Brain pericyte (primary cell): Measurements from ENCODE around the gene ATG4C.
"Not testable (repeated sequence)": the region's sequence is repeated elsewhere in the genome, so short reads cannot be mapped to it uniquely, and the experiment has no call there.

Experiments
- DNase-seq: peaks from one replicate; pipeline ENCODE4 v3.0.0-alpha.2; 2012; ENCODE audit warnings: low read depth, low spot score

Gene ATG4C

GRCh38 chr1:62783736-62784508, at the start of gene ATG4C:
TSS of gene ATG4C (plus strand) at chr1:62784132. CDS start at chr1:62803787, 19,655 bp downstream.
- DNase-seq: peak; percentile 95

- DNase-seq: no peak
Measured at GRCh38 chr1:62735491-62736171, 48.3 kb upstream of the ATG4C start.

- DNase-seq: not testable (repeated sequence)
Measured at GRCh38 chr1:62740701-62741100, 43.2 kb upstream of the ATG4C start.

GRCh38 chr1:62744611-62745577, 39.0 kb upstream of the ATG4C start:
- DNase-seq: no peak

GRCh38 chr1:62746086-62746808, 37.7 kb upstream of the ATG4C start:
- peak; percentile 6 for DNase-seq

GRCh38 chr1:62746809-62747138, 37.2 kb upstream of the ATG4C start:
- DNase-seq: no peak

- no peak for DNase-seq
Measured at GRCh38 chr1:62753031-62753965, 30.6 kb upstream of the ATG4C start.

- DNase-seq: not testable (repeated sequence)
Measured at GRCh38 chr1:62754938-62755337, 29.0 kb upstream of the ATG4C start.

GRCh38 chr1:62756255-62756884, 27.6 kb upstream of the ATG4C start:
- not testable (repeated sequence) for DNase-seq

GRCh38 chr1:62759232-62759875, 24.6 kb upstream of the ATG4C start:
- not testable (repeated sequence) for DNase-seq

- DNase-seq: not testable (repeated sequence)
Measured at GRCh38 chr1:62760021-62760782, 23.7 kb upstream of the ATG4C start.

- not testable (repeated sequence) for DNase-seq
Measured at GRCh38 chr1:62761223-62761870, 22.6 kb upstream of the ATG4C start.

- DNase-seq: not testable (repeated sequence)
Measured at GRCh38 chr1:62762027-62762426, 21.9 kb upstream of the ATG4C start.

- DNase-seq: no peak
Measured at GRCh38 chr1:62765981-62766380, 18.0 kb upstream of the ATG4C start.

GRCh38 chr1:62768551-62768950, 15.4 kb upstream of the ATG4C start:
- DNase-seq: not testable (repeated sequence)

- no peak for DNase-seq
Measured at GRCh38 chr1:62772607-62773295, 11.2 kb upstream of the ATG4C start.

GRCh38 chr1:62774006-62774405, 9.9 kb upstream of the ATG4C start:
- DNase-seq: no peak
